ENCODE data around the gene ANAPC5.
"Not testable (repeated sequence)": the region's sequence is repeated elsewhere in the genome, so short reads cannot be mapped to it uniquely, and the experiment has no call there.

ANAPC5 gene

DNA sequence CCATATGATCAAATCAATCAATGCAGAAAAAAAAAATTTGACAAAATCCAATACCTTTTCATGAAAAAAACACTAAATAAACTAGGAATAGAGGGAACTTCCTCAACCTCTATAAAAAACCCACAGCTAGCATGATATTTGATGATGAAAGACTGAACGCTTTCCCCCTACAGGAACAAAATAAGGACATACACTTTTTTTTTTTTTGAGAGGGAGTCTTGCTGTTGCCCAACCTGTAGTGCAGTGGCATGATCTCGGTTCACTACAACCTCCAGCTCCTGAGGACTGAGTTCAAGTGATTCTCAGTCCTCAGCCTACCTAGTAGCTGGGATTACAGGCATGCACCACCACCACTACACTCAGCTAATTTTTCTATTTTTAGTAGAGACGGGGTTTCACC lies 37.8 kb downstream of the ANAPC5 start:
- DNase-seq (ENCODE audit: low read depth in 1 of 2, low spot score in 1 of 2), result no peak

GRCh38 chr12:121310231-121310630 lies 42.0 kb downstream of the ANAPC5 start:
- DNase-seq (ENCODE audit: low read depth in 1 of 2, low spot score in 1 of 2), result not testable (repeated sequence)

DNA sequence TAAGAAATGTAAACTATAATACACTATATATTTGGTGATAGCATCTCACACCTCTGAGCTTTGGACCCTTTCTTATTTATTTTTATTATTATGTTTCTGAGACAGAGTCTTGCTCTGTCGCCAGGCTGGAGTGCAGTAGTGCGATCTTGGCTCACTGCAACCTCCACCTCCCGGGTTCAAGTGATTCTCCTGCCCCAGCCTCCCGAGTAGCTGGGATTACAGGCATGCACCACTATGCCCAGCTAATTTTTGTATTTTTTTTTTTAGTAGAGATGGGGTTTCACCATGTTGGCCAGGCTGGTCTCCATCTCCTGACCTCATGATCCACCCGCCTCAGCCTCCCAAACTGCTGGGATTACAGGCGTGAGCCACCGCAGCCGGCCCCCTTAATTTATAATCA lies 44.8 kb downstream of the ANAPC5 start:
- DNase-seq (ENCODE audit: low read depth in 1 of 2, low spot score in 1 of 2), result not testable (repeated sequence)

GRCh38 chr12:121304306-121304705 lies 47.9 kb downstream of the ANAPC5 start:
- no peak for DNase-seq (ENCODE audit: low read depth in 1 of 2, low spot score in 1 of 2)

GRCh38 chr12:121301876-121302275 lies 50.3 kb downstream of the ANAPC5 start:
- DNase-seq (ENCODE audit: low read depth in 1 of 2, low spot score in 1 of 2), result no peak

GRCh38 chr12:121300083-121300819 lies 52.0 kb downstream of the ANAPC5 start:
- no peak for DNase-seq (ENCODE audit: low read depth in 1 of 2, low spot score in 1 of 2)

GRCh38 chr12:121299662-121300061 lies 52.5 kb downstream of the ANAPC5 start:
- DNase-seq (ENCODE audit: low read depth in 1 of 2, low spot score in 1 of 2), result no peak

DNA sequence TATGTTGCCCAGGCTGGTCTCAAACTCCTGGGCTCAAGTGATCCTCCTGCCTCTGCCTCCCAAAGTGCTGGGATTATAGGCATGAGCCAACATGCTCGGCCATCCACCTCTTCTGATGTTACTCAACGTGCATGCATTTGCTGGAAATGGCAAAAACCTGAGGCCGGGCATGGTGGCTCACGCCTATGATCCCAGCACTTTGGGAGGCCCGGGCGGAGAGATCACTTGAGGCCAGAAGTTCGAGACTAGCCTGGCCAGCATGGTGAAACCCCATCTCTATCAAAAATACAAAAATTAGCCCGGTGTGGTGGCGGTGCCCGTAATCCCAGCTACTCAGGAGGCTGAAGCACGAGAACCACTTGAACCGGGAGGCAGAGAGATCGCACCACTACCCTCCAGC lies 53.8 kb downstream of the ANAPC5 start:
- not testable (repeated sequence) for DNase-seq (ENCODE audit: low read depth in 1 of 2, low spot score in 1 of 2)

DNA sequence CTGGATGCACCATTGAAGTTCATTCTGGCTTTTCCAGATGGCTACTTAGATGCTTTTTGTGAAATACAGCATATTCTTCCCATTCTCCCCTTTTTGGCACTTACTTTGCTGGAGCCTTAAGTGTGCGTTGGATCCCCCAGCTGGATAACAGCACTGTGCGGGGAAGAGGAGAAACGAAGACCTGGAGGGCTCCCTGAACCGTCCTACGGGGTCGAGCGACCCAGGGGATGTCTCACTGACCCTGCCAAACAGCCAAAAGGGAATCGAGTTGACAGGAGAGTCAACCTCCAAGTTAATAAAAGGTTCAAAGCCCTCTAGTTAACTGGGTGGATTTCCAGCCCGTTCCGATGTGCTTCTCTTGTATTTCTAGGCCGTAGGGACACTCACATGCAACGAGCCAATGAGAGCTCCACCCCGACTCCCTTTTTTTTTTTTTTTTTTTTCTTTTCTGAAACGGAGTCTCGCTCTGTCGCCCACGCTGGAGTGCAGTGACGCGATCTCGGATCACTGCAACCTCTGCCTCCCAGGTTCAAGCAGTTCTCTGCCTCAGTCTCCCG lies 54.7 kb downstream of the ANAPC5 start:
- DNase-seq (ENCODE audit: low read depth in 1 of 2, low spot score in 1 of 2), result peak in 1 of 2 donors; percentile 21

GRCh38 chr12:121296618-121297434 lies 55.4 kb downstream of the ANAPC5 start, which contains the start of gene CAMKK2:
Gene CAMKK2, minus strand, starts transcription at chr12:121296709. Its CDS starts 22,183 bp downstream, at chr12:121274526.
- peak; percentile 69 to 84 for DNase-seq (ENCODE audit: low read depth in 1 of 2, low spot score in 1 of 2)

DNA sequence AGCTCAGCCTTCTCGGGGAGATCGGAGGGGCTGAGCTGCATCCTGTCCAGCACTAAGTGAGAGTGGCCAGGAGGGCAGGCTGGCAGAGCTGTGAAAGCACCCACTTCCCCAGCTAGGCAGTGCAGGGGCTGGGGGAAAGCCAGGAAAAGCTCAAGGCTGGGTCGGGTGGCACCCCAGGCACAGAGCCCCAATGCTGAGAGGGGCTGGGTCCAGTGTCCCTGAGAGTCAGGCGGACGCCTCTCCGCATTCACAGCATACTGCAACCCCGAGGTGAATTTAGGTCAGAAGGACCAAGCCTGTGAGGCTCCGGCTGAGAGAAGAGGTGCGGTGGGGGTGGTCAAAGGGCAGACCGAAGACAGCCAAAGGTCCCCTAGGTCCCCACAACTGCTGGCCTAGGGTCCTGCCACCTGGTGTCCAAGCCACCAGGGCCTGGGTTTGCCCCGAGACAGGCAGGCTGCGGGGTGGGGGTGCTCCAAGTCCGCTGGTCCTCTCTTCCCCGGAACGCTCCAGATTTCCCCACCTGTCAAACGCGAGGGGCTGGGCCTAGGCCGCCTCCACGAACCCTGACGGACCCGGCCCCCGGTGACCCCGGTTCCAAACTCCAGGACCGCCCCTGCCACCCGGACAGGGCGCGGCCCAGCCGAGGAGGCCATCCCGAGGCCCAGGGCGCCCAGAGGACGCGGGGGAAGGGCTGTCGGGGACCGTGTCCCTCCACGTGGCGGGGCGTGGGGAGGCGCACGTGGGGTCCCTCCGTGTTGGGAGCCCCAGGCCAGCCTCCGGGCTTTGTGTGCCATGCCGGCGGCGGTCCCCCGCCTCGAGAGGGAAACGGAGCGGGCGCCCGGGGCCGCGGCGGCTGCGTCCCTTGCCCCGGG lies 56.2 kb downstream of the ANAPC5 start:
- DNase-seq (ENCODE audit: low read depth in 1 of 2, low spot score in 1 of 2), result no peak

- no peak for DNase-seq (ENCODE audit: low read depth in 1 of 2, low spot score in 1 of 2)
Observed at GRCh38 chr12:121295116-121295745, 57.0 kb downstream of the ANAPC5 start.

GRCh38 chr12:121294151-121294889 lies 57.9 kb downstream of the ANAPC5 start:
- no peak for DNase-seq (ENCODE audit: low read depth in 1 of 2, low spot score in 1 of 2)

GRCh38 chr12:121293603-121294002 lies 58.6 kb downstream of the ANAPC5 start:
- no peak for DNase-seq (ENCODE audit: low read depth in 1 of 2, low spot score in 1 of 2)

DNA sequence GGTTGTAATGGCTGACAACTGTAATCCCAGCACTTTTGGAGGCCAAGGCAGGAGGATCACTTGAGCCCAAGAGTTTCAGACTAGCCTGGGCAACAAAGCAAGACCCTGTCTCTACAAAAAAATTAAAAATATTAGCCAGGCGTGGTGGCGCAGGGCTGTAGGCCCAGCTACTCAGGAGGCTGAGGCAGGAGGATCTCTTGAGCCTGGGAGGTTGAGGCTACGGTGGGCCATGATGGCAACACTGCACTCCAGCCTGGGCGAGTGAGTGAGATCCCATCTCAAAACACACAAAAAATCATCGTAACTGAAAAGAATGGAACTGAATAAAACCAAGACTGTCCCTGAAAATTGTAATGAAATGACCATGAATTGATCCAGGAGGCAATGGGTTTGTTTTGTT lies 61.8 kb downstream of the ANAPC5 start:
- no peak for DNase-seq (ENCODE audit: low read depth in 1 of 2, low spot score in 1 of 2)

- DNase-seq (ENCODE audit: low read depth in 1 of 2, low spot score in 1 of 2), result no peak
Observed at GRCh38 chr12:121289962-121290361, 62.2 kb downstream of the ANAPC5 start.

DNA sequence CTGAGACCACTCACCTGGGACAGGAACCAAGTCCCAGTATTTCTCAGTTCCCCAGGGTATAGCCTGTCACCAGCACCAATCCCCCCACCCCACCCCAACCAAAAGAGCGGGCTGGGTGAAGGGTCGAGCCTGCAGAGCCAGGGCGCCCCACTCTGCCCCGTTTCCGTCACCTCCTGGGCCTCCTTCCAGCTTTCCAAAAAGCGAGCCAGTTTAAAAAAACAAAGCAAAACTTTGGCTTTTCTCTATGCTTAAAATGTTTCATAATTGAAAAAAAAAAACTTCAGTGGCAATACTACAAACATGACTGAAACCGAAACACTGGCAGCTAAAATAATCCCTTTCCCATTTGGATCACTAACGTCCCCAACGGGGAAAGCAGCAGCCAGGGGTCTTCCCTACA lies 63.2 kb downstream of the ANAPC5 start:
- no peak for DNase-seq (ENCODE audit: low read depth in 1 of 2, low spot score in 1 of 2)

GRCh38 chr12:121288158-121288845 lies 63.9 kb downstream of the ANAPC5 start:
- no peak for DNase-seq (ENCODE audit: low read depth in 1 of 2, low spot score in 1 of 2)

DNA sequence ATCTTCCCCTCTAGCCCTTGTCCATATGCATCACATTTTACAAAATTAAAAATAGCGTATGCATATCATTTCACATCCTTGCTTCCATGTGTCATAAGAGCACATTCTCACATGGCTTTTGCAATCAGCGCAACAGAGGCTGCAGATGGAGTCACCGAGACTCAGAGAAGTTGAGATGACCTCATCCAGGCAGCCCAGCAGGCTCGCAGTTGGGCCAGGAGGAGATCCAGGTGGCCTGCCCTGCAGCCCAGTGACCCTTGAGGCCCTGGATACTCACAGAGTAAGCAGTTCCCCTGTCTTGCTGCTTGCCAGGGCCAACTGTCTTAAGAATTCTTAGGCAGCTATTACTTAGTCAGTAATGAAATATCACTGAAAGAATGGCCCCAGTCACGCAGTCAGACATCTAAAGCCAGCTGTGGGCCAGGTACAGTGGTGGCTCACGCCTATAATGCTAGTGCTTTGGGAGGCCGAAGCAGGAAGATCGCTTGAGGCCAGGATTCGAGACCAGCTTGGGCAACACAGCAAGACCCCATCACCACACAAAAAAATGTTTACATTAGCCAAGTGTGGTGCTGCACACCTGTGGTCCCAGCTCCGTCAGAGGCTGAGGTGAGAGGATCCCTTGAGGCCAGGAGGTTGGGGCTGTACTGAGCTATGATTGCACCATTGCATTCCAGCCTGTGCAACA lies 64.8 kb downstream of the ANAPC5 start:
- DNase-seq (ENCODE audit: low read depth in 1 of 2, low spot score in 1 of 2), result no peak

Data from activated T-helper 1 cell treated with anti-CD3 and anti-CD28 coated beads, Interleukin-2, amount 50 U/mL, for 16 hours (primary cell).